ENCODE measurements around the gene RTL1.

The RTL1 gene

GRCh38 chr14:100898465-100898864, 5.1 kb downstream of the RTL1 start:
- no peak for DNase-seq

GRCh38 chr14:100896369-100897060, 7.0 kb downstream of the RTL1 start:
- no peak for DNase-seq

GRCh38 chr14:100895411-100895810, 8.1 kb downstream of the RTL1 start:
- no peak for DNase-seq

- no peak for DNase-seq
These were observed 9.1 kb downstream of the RTL1 start for GRCh38 chr14:100894416-100894815.

- DNase-seq, result no peak
These were observed 9.8 kb downstream of the RTL1 start for GRCh38 chr14:100893760-100894159.

GRCh38 chr14:100893228-100893601, 10.3 kb downstream of the RTL1 start:
- no peak for DNase-seq

GRCh38 chr14:100892496-100893227, 10.9 kb downstream of the RTL1 start:
- no peak for DNase-seq

- no peak for DNase-seq
These were observed 11.7 kb downstream of the RTL1 start for GRCh38 chr14:100891501-100892445.

- no peak for DNase-seq
These were observed 12.5 kb downstream of the RTL1 start for GRCh38 chr14:100891051-100891450.

- DNase-seq, result no peak
These were observed 13.3 kb downstream of the RTL1 start for GRCh38 chr14:100890061-100890850.

- DNase-seq, result peak; percentile 45
These were observed 13.9 kb downstream of the RTL1 start for GRCh38 chr14:100889641-100890040.

- DNase-seq, result no peak
These were observed 14.7 kb downstream of the RTL1 start for GRCh38 chr14:100888789-100889315.

- no peak for DNase-seq
These were observed 15.7 kb downstream of the RTL1 start for GRCh38 chr14:100887728-100888335.

GRCh38 chr14:100885617-100886016, 17.9 kb downstream of the RTL1 start:
- no peak for DNase-seq

GRCh38 chr14:100885196-100885595, 18.3 kb downstream of the RTL1 start:
- no peak for DNase-seq

- no peak for DNase-seq
These were observed 19.1 kb downstream of the RTL1 start for GRCh38 chr14:100884456-100884855.

GRCh38 chr14:100883789-100884101, 19.8 kb downstream of the RTL1 start:
- DNase-seq, result no peak

GRCh38 chr14:100882991-100883788, 20.3 kb downstream of the RTL1 start:
- DNase-seq, result no peak

GRCh38 chr14:100882026-100882967, 21.2 kb downstream of the RTL1 start:
- no peak for DNase-seq
